Measurements from ENCODE around the gene FAM98C. TPM values are rescaled to one million over a fixed set of nuclear protein-coding genes. Genes with fewer than 3 reads are reported as not detected.

Gene FAM98C
- total and polyA plus RNA-seq, 9 donors: 8.0 to 15.4 (median 9.3) TPM

- Histone ChIP-seq H3K27me3 (ENCODE audit: control insufficient read depth, insufficient read depth, low read length) (no peaks in the 10 kb centered on the region), H3K4me1 (ENCODE audit: control insufficient read depth, insufficient read depth, low read length) (no peaks in the 10 kb centered on the region), H3K4me3 (ENCODE audit: low read length) (no peak overlapping the region), H3K27ac (ENCODE audit: low read length) (no peak overlapping the region), H3K36me3 (ENCODE audit: control insufficient read depth, insufficient read depth, low read length) (peaks cover 80% of the 10 kb centered on the region), H3K9me3 (replicated peaks; ENCODE audit: control insufficient read depth, low read depth, low read length) (no peaks in the 10 kb centered on the region)
- DNase-seq: no peak
- no CpG with 5 or more reads among the region's 5 CpGs for WGBS (ENCODE audit: insufficient coverage)
These were observed 46.6 kb downstream of the FAM98C start for GRCh38 chr19:38449518-38449917.

DNA sequence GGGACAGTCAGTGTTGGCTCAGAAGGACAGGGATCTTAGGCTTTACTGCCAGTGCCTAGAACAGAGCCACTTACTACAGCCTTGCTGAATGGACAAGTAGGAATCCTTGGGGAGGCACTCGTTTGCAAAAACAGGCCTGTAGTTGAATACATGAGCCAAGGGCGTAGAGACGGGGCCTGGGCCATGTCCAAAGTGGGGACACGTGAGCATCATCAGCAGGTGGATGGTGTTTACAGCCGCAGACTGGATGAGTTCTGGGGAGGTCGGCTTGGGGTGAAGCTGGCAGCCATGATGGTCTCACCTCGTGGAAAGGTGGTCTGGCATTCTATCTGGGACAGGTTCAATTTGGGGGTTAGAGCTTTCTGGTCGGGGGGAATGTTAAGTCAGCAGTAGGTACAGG, 48.1 kb downstream of the FAM98C start:
- H3K27me3 ChIP-seq (ENCODE audit: control insufficient read depth, insufficient read depth, low read length): no peaks in the 10 kb centered on the region
- H3K36me3 ChIP-seq (ENCODE audit: control insufficient read depth, insufficient read depth, low read length): peaks cover 77% of the 10 kb centered on the region
- H3K27ac ChIP-seq (ENCODE audit: low read length): no peak overlapping the region
- H3K4me3 ChIP-seq (ENCODE audit: low read length): no peak overlapping the region
- no peaks in the 10 kb centered on the region for H3K4me1 ChIP-seq (ENCODE audit: control insufficient read depth, insufficient read depth, low read length)
- 74% methylated on average over 8 of the region's 8 CpGs for WGBS (ENCODE audit: insufficient coverage)
- no peak for DNase-seq
- no peaks in the 10 kb centered on the region for H3K9me3 ChIP-seq (replicated peaks; ENCODE audit: control insufficient read depth, low read depth, low read length)

- Histone ChIP-seq H3K9me3 (replicated peaks; ENCODE audit: control insufficient read depth, low read depth, low read length) (no peaks in the 10 kb centered on the region), H3K4me3 (ENCODE audit: low read length) (no peak overlapping the region), H3K4me1 (ENCODE audit: control insufficient read depth, insufficient read depth, low read length) (no peaks in the 10 kb centered on the region), H3K36me3 (ENCODE audit: control insufficient read depth, insufficient read depth, low read length) (peaks cover 71% of the 10 kb centered on the region), H3K27ac (ENCODE audit: low read length) (no peak overlapping the region), H3K27me3 (ENCODE audit: control insufficient read depth, insufficient read depth, low read length) (no peaks in the 10 kb centered on the region)
- 84% methylated on average over 8 of the region's 9 CpGs for WGBS (ENCODE audit: insufficient coverage)
- DNase-seq: no peak
These were observed 48.7 kb downstream of the FAM98C start for GRCh38 chr19:38451629-38452028.

DNA sequence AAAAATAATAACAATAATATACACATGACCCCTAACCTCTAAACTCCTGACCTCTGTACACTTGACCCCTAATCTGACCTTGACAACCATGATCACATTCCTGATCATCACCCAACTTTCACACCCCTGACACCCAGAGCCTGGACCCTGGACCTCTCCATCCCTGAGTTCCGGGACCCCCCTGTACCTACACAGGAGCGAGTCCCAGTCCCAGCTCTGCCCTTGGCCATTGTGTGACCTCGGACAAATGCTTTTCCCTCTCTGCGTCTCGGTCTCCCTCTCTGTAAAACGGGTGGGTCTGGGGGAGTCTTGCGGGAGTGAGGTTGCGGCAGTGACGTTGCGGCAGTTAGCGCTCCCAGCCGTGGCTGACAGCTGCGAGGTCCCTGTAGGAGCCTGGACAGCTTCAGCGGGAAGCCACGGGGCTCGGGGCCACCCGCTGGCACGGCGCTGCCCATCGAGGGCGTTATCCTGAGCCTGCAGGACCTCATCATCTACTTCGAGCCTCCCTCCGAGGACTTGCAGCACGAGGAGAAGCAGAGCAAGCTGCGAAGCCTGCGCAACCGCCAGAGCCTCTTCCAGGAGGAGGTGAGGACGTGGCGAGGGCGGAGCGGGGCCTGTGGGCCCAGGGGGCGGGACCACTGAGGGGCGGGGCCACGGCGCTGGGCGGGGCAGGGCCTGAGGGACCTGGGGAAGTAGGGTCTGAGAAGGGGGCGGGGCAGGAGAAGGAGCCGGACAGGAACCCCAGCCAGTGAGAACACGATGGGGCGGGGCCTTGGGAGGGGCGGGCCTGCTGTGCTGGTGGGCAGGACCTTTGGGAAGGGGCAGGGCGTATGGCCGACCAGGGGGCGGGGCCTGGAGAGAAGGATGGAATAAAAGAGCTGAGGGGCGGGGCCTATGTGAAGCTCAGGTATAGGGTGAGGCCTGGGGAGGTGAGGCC, 49.8 kb downstream of the FAM98C start:
- DNase-seq: peak; percentile 21
- no peaks in the 10 kb centered on the region for H3K9me3 ChIP-seq (replicated peaks; ENCODE audit: control insufficient read depth, low read depth, low read length)
- H3K27me3 ChIP-seq (ENCODE audit: control insufficient read depth, insufficient read depth, low read length): no peaks in the 10 kb centered on the region
- WGBS (ENCODE audit: insufficient coverage): 81% methylated on average over 35 of the region's 45 CpGs
- H3K27ac ChIP-seq (ENCODE audit: low read length): no peak overlapping the region
- no peaks in the 10 kb centered on the region for H3K4me1 ChIP-seq (ENCODE audit: control insufficient read depth, insufficient read depth, low read length)
- peaks cover 68% of the 10 kb centered on the region for H3K36me3 ChIP-seq (ENCODE audit: control insufficient read depth, insufficient read depth, low read length)
- H3K4me3 ChIP-seq (ENCODE audit: low read length): no peak overlapping the region

- DNase-seq: no peak
- no peaks in the 10 kb centered on the region for H3K4me1 ChIP-seq (ENCODE audit: control insufficient read depth, insufficient read depth, low read length)
- H3K27ac ChIP-seq (ENCODE audit: low read length): no peak overlapping the region
- 43% methylated on average over 1 of the region's 3 CpGs for WGBS (ENCODE audit: insufficient coverage)
- H3K9me3 ChIP-seq (replicated peaks; ENCODE audit: control insufficient read depth, low read depth, low read length): no peaks in the 10 kb centered on the region
- H3K27me3 ChIP-seq (ENCODE audit: control insufficient read depth, insufficient read depth, low read length): no peaks in the 10 kb centered on the region
- peaks cover 68% of the 10 kb centered on the region for H3K36me3 ChIP-seq (ENCODE audit: control insufficient read depth, insufficient read depth, low read length)
- H3K4me3 ChIP-seq (ENCODE audit: low read length): no peak overlapping the region
These were observed 50.7 kb downstream of the FAM98C start for GRCh38 chr19:38453596-38453995.

DNA sequence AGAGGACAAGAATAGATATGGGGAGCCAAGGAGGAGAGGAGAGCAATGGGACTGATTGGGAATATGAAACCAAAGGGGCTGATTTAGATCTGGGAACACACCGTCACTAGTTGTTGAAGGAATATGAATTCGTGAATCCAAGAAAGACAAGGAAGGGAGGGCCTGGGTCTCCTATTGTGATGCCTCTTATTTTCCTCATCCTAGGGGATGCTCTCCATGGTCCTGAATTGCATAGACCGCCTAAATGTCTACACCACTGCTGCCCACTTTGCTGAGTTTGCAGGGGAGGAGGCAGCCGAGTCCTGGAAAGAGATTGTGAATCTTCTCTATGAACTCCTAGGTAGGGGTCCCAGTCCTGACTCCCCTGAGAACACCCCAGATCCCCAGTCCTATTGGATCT, 52.1 kb downstream of the FAM98C start:
- no peak overlapping the region for H3K4me3 ChIP-seq (ENCODE audit: low read length)
- 69% methylated on average over 2 of the region's 4 CpGs for WGBS (ENCODE audit: insufficient coverage)
- H3K27me3 ChIP-seq (ENCODE audit: control insufficient read depth, insufficient read depth, low read length): no peaks in the 10 kb centered on the region
- H3K9me3 ChIP-seq (replicated peaks; ENCODE audit: control insufficient read depth, low read depth, low read length): no peaks in the 10 kb centered on the region
- H3K36me3 ChIP-seq (ENCODE audit: control insufficient read depth, insufficient read depth, low read length): peaks cover 68% of the 10 kb centered on the region
- H3K4me1 ChIP-seq (ENCODE audit: control insufficient read depth, insufficient read depth, low read length): no peaks in the 10 kb centered on the region
- no peak overlapping the region for H3K27ac ChIP-seq (ENCODE audit: low read length)
- DNase-seq: peak; percentile 37

GRCh38 chr19:38457202-38457601, 54.3 kb downstream of the FAM98C start:
- peaks cover 64% of the 10 kb centered on the region for H3K36me3 ChIP-seq (ENCODE audit: control insufficient read depth, insufficient read depth, low read length)
- H3K27me3 ChIP-seq (ENCODE audit: control insufficient read depth, insufficient read depth, low read length): no peaks in the 10 kb centered on the region
- no peak overlapping the region for H3K27ac ChIP-seq (ENCODE audit: low read length)
- WGBS (ENCODE audit: insufficient coverage): 75% methylated on average over 2 of the region's 5 CpGs
- H3K4me3 ChIP-seq (ENCODE audit: low read length): no peak overlapping the region
- no peaks in the 10 kb centered on the region for H3K4me1 ChIP-seq (ENCODE audit: control insufficient read depth, insufficient read depth, low read length)
- H3K9me3 ChIP-seq (replicated peaks; ENCODE audit: control insufficient read depth, low read depth, low read length): no peaks in the 10 kb centered on the region
- no peak for DNase-seq

GRCh38 chr19:38457690-38458405, 55.0 kb downstream of the FAM98C start:
- DNase-seq: no peak
- Histone ChIP-seq H3K9me3 (replicated peaks; ENCODE audit: control insufficient read depth, low read depth, low read length) (no peaks in the 10 kb centered on the region), H3K27ac (ENCODE audit: low read length) (no peak overlapping the region), H3K4me3 (ENCODE audit: low read length) (no peak overlapping the region), H3K36me3 (ENCODE audit: control insufficient read depth, insufficient read depth, low read length) (peaks cover 61% of the 10 kb centered on the region), H3K4me1 (ENCODE audit: control insufficient read depth, insufficient read depth, low read length) (no peaks in the 10 kb centered on the region), H3K27me3 (ENCODE audit: control insufficient read depth, insufficient read depth, low read length) (no peaks in the 10 kb centered on the region)
- WGBS (ENCODE audit: insufficient coverage): 90% methylated on average over 9 of the region's 15 CpGs
